ENCODE measurements around the gene AGAP1.

- TF ChIP-seq CTCF (IDR thresholded peaks at IDR 0.05; ENCODE audit: extremely low read depth in 1 of 2, insufficient read depth in 1 of 2, low read depth in 1 of 2, low read length in 2 of 2) (no peak), MYC (IDR thresholded peaks at IDR 0.05; ENCODE audit: low read depth, low read length) (no peak), MAX (IDR thresholded peaks at IDR 0.05; ENCODE audit: insufficient read depth, insufficient read length) (no peak), POLR2A (IDR thresholded peaks at IDR 0.05; ENCODE audit: low read depth, low read length) (no peak)
These were observed 216.4 kb downstream of the AGAP1 start for GRCh38 chr2:235709969-235710879.

Measured in endothelial cell of umbilical vein (primary cell).